Keratinocyte (primary cell): ENCODE measurements around the gene ZNF804B. TPM values are rescaled to one million over a fixed set of nuclear protein-coding genes. Genes with fewer than 3 reads are reported as not detected.

Source experiments
- DNase-seq: peaks from one replicate; pipeline ENCODE4 v3.0.0-alpha.2; 2011; ENCODE audit warnings: low read depth, missing footprints, low spot score
- FAIRE-seq: peaks from 2 replicates; lab custom pipeline; 2011; peaks lifted over from hg19 to GRCh38; lab: Jason Lieb, UNC
- H2AFZ ChIP-seq: 2 replicates; pipeline ENCODE4 v1.6.0; 2012; ENCODE audit warnings: low read length, control low read depth, inconsistent platforms; ENCODE audit not compliant: control insufficient read depth
- H3K27ac ChIP-seq: 2 replicates; pipeline ENCODE4 v1.5.1; 2011; ENCODE audit warnings: low read length; ENCODE audit not compliant: control insufficient read depth, insufficient read depth
- H3K27me3 ChIP-seq: 3 replicates; pipeline ENCODE4 v1.6.0; 2011; ENCODE audit warnings: low read length; ENCODE audit not compliant: control insufficient read depth, insufficient read depth; ENCODE audit errors: extremely low read depth
- H3K36me3 ChIP-seq, 2 experiments: 2 replicates in 1 of 2; 3 replicates in 1 of 2; pipeline ENCODE4 v1.5.1; 2011; ENCODE audit warnings: low read length in 2 of 2, mild to moderate bottlenecking in 1 of 2; ENCODE audit not compliant: control insufficient read depth in 2 of 2, insufficient read depth in 2 of 2; ENCODE audit errors: extremely low read depth in 1 of 2
- H3K4me1 ChIP-seq: 3 replicates; pipeline ENCODE4 v1.5.1; 2011; ENCODE audit warnings: low read length; ENCODE audit not compliant: control insufficient read depth, insufficient read depth; ENCODE audit errors: extremely low read depth
- H3K4me2 ChIP-seq: 3 replicates; pipeline ENCODE4 v1.6.0; 2011; ENCODE audit warnings: low read depth, low read length; ENCODE audit not compliant: control insufficient read depth, insufficient read depth; ENCODE audit errors: extremely low read depth
- H3K4me3 ChIP-seq, 3 experiments: fragments of 200-600 bp in 1 of 3; sonication (generic) in 1 of 3; 2 replicates in 2 of 3; 3 replicates in 1 of 3; pipeline ENCODE4 v1.5.1; 2011 to 2016; ENCODE audit warnings: low read length in 3 of 3, mild to moderate bottlenecking in 3 of 3, control low read depth in 2 of 3, inconsistent platforms in 1 of 3, low read depth in 1 of 3, mixed read lengths in 1 of 3, mixed run types in 1 of 3, moderate library complexity in 1 of 3; ENCODE audit not compliant: control insufficient read depth in 2 of 3, insufficient read depth in 2 of 3; ENCODE audit errors: extremely low read depth in 1 of 3
- H3K79me2 ChIP-seq: 2 replicates; pipeline ENCODE4 v1.6.0; 2012; ENCODE audit warnings: low read length; ENCODE audit not compliant: control insufficient read depth, insufficient read depth
- H3K9ac ChIP-seq: 3 replicates; pipeline ENCODE4 v1.6.0; 2011; ENCODE audit warnings: low read length; ENCODE audit not compliant: control insufficient read depth, insufficient read depth; ENCODE audit errors: extremely low read depth
- H3K9me1 ChIP-seq: 3 replicates; pipeline ENCODE4 v1.6.0; 2011; ENCODE audit warnings: low read length; ENCODE audit not compliant: control insufficient read depth, insufficient read depth; ENCODE audit errors: extremely low read depth
- H3K9me3 ChIP-seq: 2 replicates; pipeline ENCODE4 v1.5.1; 2012; ENCODE audit warnings: low read depth, low read length; ENCODE audit not compliant: control insufficient read depth
- H4K20me1 ChIP-seq: 3 replicates; pipeline ENCODE4 v1.6.0; 2011; ENCODE audit warnings: low read length; ENCODE audit not compliant: control insufficient read depth, insufficient read depth; ENCODE audit errors: extremely low read depth
- CTCF ChIP-seq, 3 experiments: IDR thresholded peaks in 1 of 3; conservative IDR thresholded peaks in 1 of 3; optimal IDR thresholded peaks in 1 of 3; 2 replicates in 2 of 3; 3 replicates in 1 of 3; pipeline versions ENCODE3 to v1.5.1; 2011; ENCODE audit warnings: low read length in 3 of 3, mild to moderate bottlenecking in 3 of 3, moderate library complexity in 2 of 3, control low read depth in 1 of 3, inconsistent platforms in 1 of 3; ENCODE audit not compliant: insufficient read depth in 2 of 3; ENCODE audit errors: extremely low read depth in 1 of 3
- EZH2 ChIP-seq: IDR thresholded peaks from one replicate; pipeline ENCODE4 v1.6.1; 2012; ENCODE audit warnings: inconsistent platforms, mild to moderate bottlenecking, low read length, moderate library complexity
- dilution Hi-C: fragments of 300-500 bp; cut with MboI; formaldehyde crosslinking; loops from one replicate; pipeline ENCODE4 v1.7.0; 2020; ENCODE audit warnings: low sequenced_read_pairs; ENCODE audit not compliant: extremely low pct_ligation_motif_present
- polyA plus RNA-seq, 5 experiments: library from polyadenylated mRNA; depleted of rRNA in 3 of 5; stranded (reverse) in 3 of 5; stranded (forward) in 1 of 5; unstranded in 1 of 5; fragments of >200 nt; gene quantifications; 1 replicate in 1 of 5; 2 replicates in 3 of 5; 3 replicates in 1 of 5; pipeline versions ENCODE4 v1.2.1 to v1.2.3, GENCODE V29; 2011 to 2012; ENCODE audit warnings: missing spikeins in 2 of 5, low read depth in 1 of 5, low replicate concordance in 1 of 5

ZNF804B gene
- polyA plus RNA-seq, 1 donor (not counting 4 experiments of a cell fraction or from before 2014, with no cell fraction given) = not detected

DNA sequence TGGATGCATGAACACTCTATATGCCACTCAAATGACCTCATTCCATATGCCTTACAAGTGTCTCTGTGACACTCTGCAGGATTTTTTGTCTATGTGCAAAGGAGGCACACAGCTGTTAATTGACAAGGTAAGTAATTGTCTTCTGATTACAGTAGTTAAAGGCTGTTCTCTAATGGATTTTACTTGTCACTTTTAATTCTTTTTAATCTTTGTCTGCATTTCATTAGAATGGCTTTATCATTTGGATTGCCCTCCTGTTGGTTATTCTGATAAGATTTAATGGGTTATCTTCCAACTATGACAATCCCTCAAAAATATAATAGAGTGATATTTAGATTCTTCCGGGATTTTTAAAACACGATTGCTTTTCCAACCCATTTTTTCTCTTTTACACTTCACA lies 326.1 kb downstream of the ZNF804B start:
- Histone ChIP-seq H3K36me3 (no peaks in the 10 kb centered on the region), H3K9ac (no peak overlapping the region), H2AFZ (no peak overlapping the region), H3K4me3 (no peak overlapping the region), H3K9me1 (no peaks in the 10 kb centered on the region), H3K9me3 (no peaks in the 10 kb centered on the region), H3K4me2 (no peak overlapping the region), H3K79me2 (no peaks in the 10 kb centered on the region), H3K4me1 (no peaks in the 10 kb centered on the region), H4K20me1 (no peaks in the 10 kb centered on the region), H3K27ac (no peak overlapping the region), H3K27me3 (no peaks in the 10 kb centered on the region)
- no peak for DNase-seq
- FAIRE-seq = no peak
- TF ChIP-seq CTCF (optimal IDR thresholded peaks at IDR 0.05 in 1 of 3, IDR thresholded peaks at IDR 0.05 in 1 of 3, conservative IDR thresholded peaks at IDR 0.05 in 1 of 3; ENCODE audit: extremely low read depth in 1 of 3, insufficient read depth in 2 of 3, low read length in 3 of 3) (no peak), EZH2 (no peak)
- dilution Hi-C loops = no loop called here

DNA sequence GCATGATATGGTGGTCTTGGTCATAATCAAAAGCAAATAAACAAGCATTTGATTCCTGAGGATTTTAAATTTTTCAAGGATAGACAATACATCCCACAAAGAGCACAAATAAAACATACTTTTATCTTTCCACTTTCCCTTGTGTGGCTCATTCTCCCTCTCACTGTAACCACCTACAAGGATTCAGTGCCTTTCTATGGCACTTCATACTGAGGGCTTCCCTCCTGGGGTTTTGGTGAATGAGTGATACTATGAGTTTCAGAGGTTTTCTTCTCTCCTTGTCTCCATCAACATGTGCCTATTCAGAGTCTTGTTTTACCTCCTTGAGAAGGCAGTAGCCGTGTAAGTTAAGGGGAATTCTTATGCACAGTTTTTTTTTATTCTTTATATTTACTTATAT lies 332.1 kb downstream of the ZNF804B start:
- dilution Hi-C loops = no loop called here
- DNase-seq = no peak
- TF ChIP-seq CTCF (optimal IDR thresholded peaks at IDR 0.05 in 1 of 3, IDR thresholded peaks at IDR 0.05 in 1 of 3, conservative IDR thresholded peaks at IDR 0.05 in 1 of 3; ENCODE audit: extremely low read depth in 1 of 3, insufficient read depth in 2 of 3, low read length in 3 of 3) (no peak), EZH2 (no peak)
- H3K9ac ChIP-seq = no peak overlapping the region
- no peak overlapping the region for H2AFZ ChIP-seq
- H4K20me1 ChIP-seq = no peaks in the 10 kb centered on the region
- no peak overlapping the region for H3K4me3 ChIP-seq
- no peaks in the 10 kb centered on the region for H3K4me1 ChIP-seq
- no peaks in the 10 kb centered on the region for H3K27me3 ChIP-seq
- H3K79me2 ChIP-seq = no peaks in the 10 kb centered on the region
- H3K9me1 ChIP-seq = no peaks in the 10 kb centered on the region
- FAIRE-seq = no peak
- H3K9me3 ChIP-seq = no peaks in the 10 kb centered on the region
- no peak overlapping the region for H3K27ac ChIP-seq
- no peaks in the 10 kb centered on the region for H3K36me3 ChIP-seq
- no peak overlapping the region for H3K4me2 ChIP-seq
